Jurkat, Clone E6-1 (cell line): ENCODE measurements around the gene FSHB. TPM values are rescaled to one million over a fixed set of nuclear protein-coding genes. Genes with fewer than 3 reads are reported as not detected.
"Not testable (repeated sequence)": the region's sequence is repeated elsewhere in the genome, so short reads cannot be mapped to it uniquely, and the experiment has no call there.

Experiments
- DNase-seq: peaks from one replicate; pipeline ENCODE4 v3.0.0-alpha.2; 2011; ENCODE audit warnings: low read depth, low spot score
- H3K4me3 ChIP-seq: 2 replicates; pipeline ENCODE4 v1.5.1; 2011; ENCODE audit warnings: mild to moderate bottlenecking, low read length, control low read depth, moderate library complexity
- polyA plus RNA-seq: library from polyadenylated mRNA; unstranded; fragments of >200 nt; gene quantifications from one replicate; pipeline ENCODE4 v1.2.1, GENCODE V29; 2012; ENCODE audit warnings: missing spikeins; ENCODE audit not compliant: insufficient read length, insufficient read depth

Gene FSHB
- not detected for polyA plus RNA-seq

DNA sequence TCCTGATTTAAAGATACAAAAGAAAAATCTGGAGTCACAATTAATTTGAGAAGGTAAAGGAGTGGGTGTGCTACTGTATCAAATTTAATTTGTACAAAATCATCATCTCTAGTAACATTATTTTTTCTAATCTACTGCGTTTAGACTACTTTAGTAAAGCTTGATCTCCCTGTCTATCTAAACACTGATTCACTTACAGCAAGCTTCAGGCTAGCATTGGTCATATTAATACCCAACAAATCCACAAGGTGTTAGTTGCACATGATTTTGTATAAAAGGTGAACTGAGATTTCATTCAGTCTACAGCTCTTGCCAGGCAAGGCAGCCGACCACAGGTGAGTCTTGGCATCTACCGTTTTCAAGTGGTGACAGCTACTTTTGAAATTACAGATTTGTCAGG is at the start of gene FSHB:
TSS of gene FSHB (plus strand) at position 301 of the 400 bp plus-strand sequence. CDS start 889 bp downstream, outside the sequence.
- H3K4me3 ChIP-seq, result no peak within 1 kb of the TSS
- no peak for DNase-seq

GRCh38 chr11:30186748-30187147 is 44.1 kb upstream of the FSHB start:
- DNase-seq, result no peak
- no peak overlapping the region for H3K4me3 ChIP-seq

- no peak for DNase-seq
- H3K4me3 ChIP-seq, result no peak overlapping the region
Observed at GRCh38 chr11:30192620-30193019, 38.2 kb upstream of the FSHB start.

- DNase-seq, result peak; percentile 29
- H3K4me3 ChIP-seq, result no peak overlapping the region
Observed at GRCh38 chr11:30196400-30197206, 34.2 kb upstream of the FSHB start.

DNA sequence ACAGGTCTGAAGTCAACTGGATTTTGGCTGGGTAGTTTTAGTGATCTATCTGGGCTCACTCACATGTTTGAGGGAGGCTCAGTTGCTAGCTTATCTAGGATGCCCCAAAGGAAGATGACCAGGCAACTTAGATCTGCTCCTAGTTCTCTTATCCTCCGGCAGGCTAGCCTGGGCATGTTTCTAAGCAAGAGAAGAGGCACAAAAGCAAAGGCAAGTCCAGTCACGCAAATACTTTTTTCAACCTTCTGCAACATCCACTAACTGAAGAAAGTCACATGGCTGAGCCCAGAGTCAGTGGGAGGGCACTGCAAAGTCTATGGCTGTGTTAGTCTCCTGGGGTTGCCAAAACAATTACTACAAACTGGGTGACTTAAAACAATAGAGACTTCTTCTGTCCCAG is 32.9 kb upstream of the FSHB start:
- no peak overlapping the region for H3K4me3 ChIP-seq
- DNase-seq, result no peak

DNA sequence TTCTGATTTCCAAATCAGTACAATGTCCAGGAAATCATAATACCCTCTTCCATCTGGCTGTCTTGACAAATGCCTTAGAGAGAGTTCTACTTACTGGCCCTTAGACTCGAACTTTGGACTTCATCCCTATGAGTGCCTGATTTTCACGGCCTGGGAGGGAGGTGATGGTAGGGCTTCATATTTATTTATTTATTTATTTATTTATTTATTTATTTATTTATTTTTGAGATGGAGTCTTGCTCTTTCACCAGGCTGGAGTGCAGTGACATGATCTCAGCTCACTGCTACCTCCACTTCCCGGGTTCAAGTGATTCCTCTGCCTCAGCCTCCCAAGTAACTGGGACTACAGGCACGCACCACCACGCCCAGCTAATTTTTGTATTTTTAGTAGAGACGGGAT is 27.8 kb upstream of the FSHB start:
- not testable (repeated sequence) for H3K4me3 ChIP-seq, DNase-seq

DNA sequence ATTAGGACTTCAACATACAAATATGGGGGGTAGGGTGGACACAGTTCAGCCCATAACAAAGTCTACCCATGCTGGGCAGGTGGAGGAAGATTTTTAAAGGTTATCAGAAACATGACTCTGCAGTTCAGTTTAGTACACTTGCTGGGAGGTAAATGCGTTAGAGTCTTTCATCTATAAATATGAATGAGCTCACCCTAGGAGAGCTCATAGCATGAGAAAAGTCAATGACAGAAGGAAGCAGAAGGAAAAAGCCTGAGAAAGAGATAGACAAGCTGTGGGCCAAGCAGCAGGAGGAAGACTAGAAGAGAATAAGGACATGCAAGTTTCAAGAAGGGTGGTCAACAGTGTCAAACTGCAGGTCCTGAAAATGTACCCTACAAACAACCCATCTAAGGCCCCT is 27.0 kb upstream of the FSHB start:
- H3K4me3 ChIP-seq, result no peak overlapping the region
- no peak for DNase-seq

DNA sequence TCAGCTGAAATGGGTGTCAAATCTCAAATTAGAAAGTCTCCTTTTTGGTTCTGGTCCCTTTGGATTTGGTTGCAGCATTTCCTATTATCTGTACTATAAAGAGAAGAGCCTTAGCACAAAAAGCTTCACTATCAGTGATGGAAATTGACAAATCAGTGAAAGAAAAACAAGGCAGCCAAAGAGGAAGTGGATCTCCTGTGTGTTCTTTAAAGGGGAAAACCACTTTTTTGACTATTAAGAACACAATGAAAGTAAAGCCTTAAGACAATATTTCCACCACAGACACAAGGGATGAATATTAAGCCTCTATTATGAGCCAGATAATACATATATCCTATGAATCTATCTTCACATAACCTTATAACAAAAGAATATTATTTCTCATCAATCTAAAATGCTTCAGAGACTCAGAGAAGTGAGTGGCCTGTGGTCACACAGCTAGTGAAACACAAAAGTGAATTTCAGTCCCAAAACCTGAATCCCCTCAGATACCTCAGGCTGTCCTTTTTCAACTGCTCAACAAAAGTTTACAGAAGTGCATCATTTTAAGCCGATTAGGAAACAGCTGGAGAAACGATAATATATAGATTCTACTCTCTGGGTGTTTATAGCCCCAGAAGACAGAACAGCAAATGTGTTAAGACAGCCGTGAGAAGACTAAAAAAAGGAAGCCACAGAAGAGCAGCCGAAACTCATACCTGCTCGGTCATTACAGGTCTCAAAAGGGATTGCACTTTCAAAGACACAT is 24.4 kb upstream of the FSHB start:
- DNase-seq, result no peak
- H3K4me3 ChIP-seq, result no peak overlapping the region

- no peak for DNase-seq
- H3K4me3 ChIP-seq, result no peak overlapping the region
Observed at GRCh38 chr11:30210357-30210756, 20.5 kb upstream of the FSHB start.

GRCh38 chr11:30216534-30216933 is 14.3 kb upstream of the FSHB start:
- DNase-seq, result no peak
- no peak overlapping the region for H3K4me3 ChIP-seq

- no peak overlapping the region for H3K4me3 ChIP-seq
- no peak for DNase-seq
Observed at GRCh38 chr11:30218278-30218677, 12.5 kb upstream of the FSHB start.

- DNase-seq, result no peak
- H3K4me3 ChIP-seq, result no peak overlapping the region
Observed at GRCh38 chr11:30225642-30226041, 5.2 kb upstream of the FSHB start.

- DNase-seq, result no peak
Observed at GRCh38 chr11:30228323-30228884, 2.4 kb upstream of the FSHB start.

GRCh38 chr11:30239025-30239424 is 8.2 kb downstream of the FSHB start:
- H3K4me3 ChIP-seq, result no peak overlapping the region
- no peak for DNase-seq

More at GRCh38 chr11:30228323-30228884, 2.4 kb upstream of the FSHB start:
- no peak overlapping the region for H3K4me3 ChIP-seq

- no peak overlapping the region for H3K4me3 ChIP-seq
- no peak for DNase-seq
Observed at GRCh38 chr11:30244265-30244664, 13.5 kb downstream of the FSHB start.

DNA sequence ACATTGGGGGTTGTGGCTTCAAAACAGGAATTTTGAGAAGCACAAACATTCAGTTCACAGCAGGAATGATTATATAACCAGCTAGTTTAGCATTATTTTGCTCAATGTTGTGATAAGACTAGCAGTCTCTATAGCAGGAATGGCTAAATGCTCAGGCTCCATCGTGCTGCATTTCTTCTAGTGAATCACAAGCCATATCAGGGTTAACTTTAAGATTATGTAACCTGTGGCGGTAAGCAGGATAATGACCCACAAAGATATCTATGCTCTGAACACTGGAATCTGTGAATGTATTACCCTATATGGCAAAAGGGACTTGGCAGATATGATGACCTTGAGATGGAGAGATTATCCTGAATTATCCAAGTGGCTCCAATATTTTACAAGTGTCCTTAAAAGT is 14.8 kb downstream of the FSHB start:
- DNase-seq, result no peak
- H3K4me3 ChIP-seq, result no peak overlapping the region

DNA sequence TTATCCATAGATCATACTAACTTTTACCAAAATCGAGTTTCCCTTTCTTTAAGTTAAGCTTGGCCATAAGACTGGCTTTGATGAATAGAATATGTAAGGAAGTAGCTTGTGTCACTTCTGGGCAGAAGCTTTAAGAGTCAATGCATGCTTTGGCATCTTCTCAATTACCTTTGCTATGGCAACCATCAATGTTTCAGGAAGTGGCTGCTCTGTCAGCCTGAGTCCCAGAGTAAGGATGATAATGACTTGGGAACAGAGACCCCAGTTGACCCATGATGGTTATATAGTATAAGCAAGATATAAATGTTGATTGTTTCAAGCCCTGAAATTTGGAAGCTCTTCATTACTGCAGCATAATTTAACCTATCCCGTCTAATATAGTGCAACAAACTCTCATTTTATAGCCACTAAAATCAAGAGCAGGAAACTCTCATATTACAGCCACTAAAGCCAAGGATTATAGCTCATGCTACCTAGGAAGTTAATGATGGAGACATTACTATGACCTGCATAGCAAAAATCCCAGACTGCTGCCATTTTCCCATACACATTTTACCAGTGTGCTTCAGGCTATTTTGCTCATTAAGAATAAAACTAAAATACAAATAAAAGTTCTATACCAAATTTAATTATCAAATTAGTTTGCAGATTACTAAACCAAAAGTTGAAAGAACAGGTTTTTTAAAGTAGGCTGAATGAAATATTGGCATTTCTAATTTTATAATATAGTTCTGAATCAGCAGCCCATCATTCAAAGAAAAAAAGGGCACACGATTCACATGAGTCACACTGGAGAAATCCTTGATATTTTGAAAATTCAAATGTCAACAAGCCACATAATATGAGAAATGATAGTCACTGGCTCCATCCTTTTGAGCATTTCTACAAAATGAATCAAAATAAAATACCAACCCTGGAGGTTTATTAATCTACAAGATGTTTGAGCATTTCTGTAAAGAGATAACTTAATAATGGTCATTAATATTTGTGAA is 23.8 kb downstream of the FSHB start:
- DNase-seq, result no peak
- no peak overlapping the region for H3K4me3 ChIP-seq

GRCh38 chr11:30255637-30256036 is 24.8 kb downstream of the FSHB start:
- no peak for DNase-seq
- H3K4me3 ChIP-seq, result no peak overlapping the region

GRCh38 chr11:30257058-30257457 is 26.2 kb downstream of the FSHB start:
- DNase-seq, result no peak
- no peak overlapping the region for H3K4me3 ChIP-seq
